Ovary (tissue), 9 donors: ENCODE data around the gene ITPK1. TPM values are rescaled to one million over a fixed set of nuclear protein-coding genes. Genes with fewer than 3 reads are reported as not detected.

ENCODE experiments used
- DNase-seq, 5 donors: peaks; one replicate each; pipeline ENCODE4 v3.0.0-alpha.2; 2019 to 2020
- H3K27ac ChIP-seq, 2 donors: fragments of 200-600 bp; one replicate each; pipeline versions ENCODE4 v1.5.1 to v1.8.0; 2019 to 2022
- H3K27me3 ChIP-seq: fragments of 200-600 bp; one replicate; pipeline ENCODE4 v1.8.0; 2022
- H3K36me3 ChIP-seq: fragments of 200-600 bp; sonication (generic); one replicate; pipeline ENCODE4 v1.5.1; 2019
- H3K4me1 ChIP-seq: one replicate; pipeline ENCODE4 v1.8.1; 2013; ENCODE audit warnings: mild to moderate bottlenecking, moderate library complexity; ENCODE audit not compliant: insufficient read depth
- H3K4me3 ChIP-seq: fragments of 200-600 bp; sonication (generic); one replicate; pipeline ENCODE4 v1.5.1; 2017
- H3K9me3 ChIP-seq, 2 donors: fragments of 200-600 bp in 1 of 2; sonication (generic) in 1 of 2; one replicate each; pipeline versions ENCODE4 v1.5.1 to v1.8.1; 2013 to 2019; ENCODE audit warnings: mild to moderate bottlenecking in 1 of 2, moderate library complexity in 1 of 2
- EP300 ChIP-seq: sonication (generic); formaldehyde crosslinking; IDR thresholded peaks from one replicate; pipeline ENCODE4 v1.6.1; 2017; ENCODE audit warnings: antibody characterized with exemption
- POLR2A ChIP-seq: fragments of 450-650 bp; IDR thresholded peaks from one replicate; pipeline ENCODE4 v1.6.1; 2017; ENCODE audit warnings: antibody characterized with exemption, mild to moderate bottlenecking, moderate library complexity
- WGBS, 3 donors: extraction: QIAGEN DNeasy Blood & Tissue Kit in 1 of 3; methylation state at CpG; one replicate each; pipeline versions ENCODE4 v1.1.5 to v1.1.7; 2013 to 2017; 5-methylcytosine and 5-hydroxymethylcytosine counted together
- intact Hi-C, 4 donors: fragments of 100-400 bp; cut with DNase I; formaldehyde crosslinking; loops; one replicate each; pipeline versions ENCODE4 v1.11.0 to v1.15.1; 2022 to 2023
- polyA plus RNA-seq, 2 donors: library from polyadenylated mRNA; stranded (reverse); fragments of 200-250 nt in 1 of 2; fragments of 350-450 nt in 1 of 2; fragmentation: Illumina TruSeq in 1 of 2; extraction: RNeasy Lipid Tissue Mini Kit (QIAGEN cat#74804) in 1 of 2; gene quantifications; one replicate each; pipeline ENCODE4 v1.2.3, GENCODE V29; 2013 to 2014
- total RNA-seq, 7 donors: library from RNA; depleted of rRNA in 2 of 7; stranded (reverse); fragments of >200 nt in 2 of 7; fragmentation: NEBNext Ultra II Directional in 3 of 7; extraction: Animal tissue kit (Norgen Biotek cat#: 25700) in 3 of 7; gene quantifications; one replicate each; pipeline versions ENCODE4 v1.1.0 to v1.2.4, GENCODE V29; 2016 to 2023
- TF ChIP-seq, protein P1 (sequence below), 3 donors: fragments of 450-650 bp in 2 of 3; fragments of 200-600 bp in 1 of 3; IDR thresholded peaks; one replicate each; pipeline versions ENCODE4 v1.5.1 to v1.8.0; 2016 to 2022; ENCODE audit warnings: antibody characterized with exemption in 3 of 3, mild to moderate bottlenecking in 1 of 3
- donor health status: DM: no; HTN: no; CAD: no; lungs with moderate emphysema.
- donor health status: DM: no; HTN: no; CAD: no.
- donor health status: Bipolar disorder and iron deficiency.
- donor health status: DM: yes; HTN: yes; CAD: no.
- donor health status: DM: no; HTN: no; CAD: no.
- donor health status: DM: yes; HTN: yes; CAD: no.

Gene ITPK1
- total and polyA plus RNA-seq, 9 donors = 23.6 to 57.8 (median 49.3) TPM

DNA sequence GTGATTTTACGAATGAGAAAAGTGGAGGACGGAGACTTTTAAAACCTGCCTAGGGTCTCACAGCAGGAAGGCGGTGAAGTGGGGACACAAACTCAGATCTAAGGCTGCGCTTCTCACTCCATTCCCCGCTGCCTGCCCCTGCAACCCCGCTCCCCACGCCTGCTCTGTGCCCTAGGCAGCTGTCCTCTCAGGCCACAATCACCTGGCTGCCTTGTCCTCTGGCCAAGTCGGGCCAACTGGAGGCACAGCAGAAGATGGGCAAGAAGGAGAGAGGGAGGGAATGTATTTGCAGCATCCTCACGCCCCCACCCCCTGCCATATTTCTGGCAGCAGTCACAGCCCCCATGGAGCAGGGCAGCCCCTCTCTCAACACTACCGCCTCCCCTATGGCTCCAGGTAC lies 97.8 kb downstream of the ITPK1 start:
- no peak overlapping the region for H3K4me3 ChIP-seq
- intact Hi-C loops = no loop called here
- no peaks in the 10 kb centered on the region for H3K36me3 ChIP-seq
- peaks cover 18% of the 10 kb centered on the region for H3K4me1 ChIP-seq
- H3K27me3 ChIP-seq = no peaks in the 10 kb centered on the region
- no peaks in the 10 kb centered on the region for H3K9me3 ChIP-seq
- WGBS, 3 donors = 92 to 94% (median 93%) methylated on average over 10 of the region's 10 CpGs
- DNase-seq = no peak
- no peak overlapping the region for H3K27ac ChIP-seq
- TF ChIP-seq POLR2A = no peak
- TF ChIP-seq, protein P1, sequence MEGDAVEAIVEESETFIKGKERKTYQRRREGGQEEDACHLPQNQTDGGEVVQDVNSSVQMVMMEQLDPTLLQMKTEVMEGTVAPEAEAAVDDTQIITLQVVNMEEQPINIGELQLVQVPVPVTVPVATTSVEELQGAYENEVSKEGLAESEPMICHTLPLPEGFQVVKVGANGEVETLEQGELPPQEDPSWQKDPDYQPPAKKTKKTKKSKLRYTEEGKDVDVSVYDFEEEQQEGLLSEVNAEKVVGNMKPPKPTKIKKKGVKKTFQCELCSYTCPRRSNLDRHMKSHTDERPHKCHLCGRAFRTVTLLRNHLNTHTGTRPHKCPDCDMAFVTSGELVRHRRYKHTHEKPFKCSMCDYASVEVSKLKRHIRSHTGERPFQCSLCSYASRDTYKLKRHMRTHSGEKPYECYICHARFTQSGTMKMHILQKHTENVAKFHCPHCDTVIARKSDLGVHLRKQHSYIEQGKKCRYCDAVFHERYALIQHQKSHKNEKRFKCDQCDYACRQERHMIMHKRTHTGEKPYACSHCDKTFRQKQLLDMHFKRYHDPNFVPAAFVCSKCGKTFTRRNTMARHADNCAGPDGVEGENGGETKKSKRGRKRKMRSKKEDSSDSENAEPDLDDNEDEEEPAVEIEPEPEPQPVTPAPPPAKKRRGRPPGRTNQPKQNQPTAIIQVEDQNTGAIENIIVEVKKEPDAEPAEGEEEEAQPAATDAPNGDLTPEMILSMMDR (IDR thresholded peaks at IDR 0.05) = no peak
- TF ChIP-seq EP300 = no peak

DNA sequence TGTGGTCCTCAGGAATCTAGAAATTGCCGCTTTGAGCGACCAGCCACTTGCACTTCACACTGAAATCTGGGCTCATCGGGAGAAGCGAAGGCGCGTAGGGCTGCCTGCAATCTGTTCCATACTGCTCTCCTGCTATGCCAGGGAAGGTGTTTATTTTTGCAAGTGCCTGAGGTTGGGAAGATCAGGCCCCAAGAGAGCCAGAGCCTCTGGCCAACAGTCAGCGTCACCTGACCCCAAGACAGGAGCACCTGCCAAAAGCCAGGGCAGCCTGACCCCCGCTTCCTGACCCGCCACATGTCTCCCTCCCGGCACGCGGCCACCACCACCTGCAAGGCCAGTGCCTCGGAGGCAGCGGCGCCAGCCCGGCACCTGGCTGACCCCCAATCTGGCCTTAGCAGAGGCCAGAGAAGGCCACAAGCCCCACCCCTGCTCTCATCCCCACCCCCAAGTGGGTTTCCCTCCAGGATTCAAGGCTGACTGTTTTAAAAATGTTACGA lies 98.4 kb downstream of the ITPK1 start:
- Histone ChIP-seq H3K4me1 (peaks cover 20% of the 10 kb centered on the region), H3K27ac (no peak overlapping the region), H3K9me3 (no peaks in the 10 kb centered on the region), H3K36me3 (no peaks in the 10 kb centered on the region), H3K4me3 (no peak overlapping the region), H3K27me3 (no peaks in the 10 kb centered on the region)
- WGBS, 3 donors = 80 to 92% (median 81%) methylated on average over 17 of the region's 17 CpGs
- TF ChIP-seq, protein P1 (IDR thresholded peaks at IDR 0.05) = no peak
- TF ChIP-seq POLR2A (no peak), EP300 (no peak)
- peak in 1 of 5 donors; percentile 64 for DNase-seq
- intact Hi-C loops = no loop called here

DNA sequence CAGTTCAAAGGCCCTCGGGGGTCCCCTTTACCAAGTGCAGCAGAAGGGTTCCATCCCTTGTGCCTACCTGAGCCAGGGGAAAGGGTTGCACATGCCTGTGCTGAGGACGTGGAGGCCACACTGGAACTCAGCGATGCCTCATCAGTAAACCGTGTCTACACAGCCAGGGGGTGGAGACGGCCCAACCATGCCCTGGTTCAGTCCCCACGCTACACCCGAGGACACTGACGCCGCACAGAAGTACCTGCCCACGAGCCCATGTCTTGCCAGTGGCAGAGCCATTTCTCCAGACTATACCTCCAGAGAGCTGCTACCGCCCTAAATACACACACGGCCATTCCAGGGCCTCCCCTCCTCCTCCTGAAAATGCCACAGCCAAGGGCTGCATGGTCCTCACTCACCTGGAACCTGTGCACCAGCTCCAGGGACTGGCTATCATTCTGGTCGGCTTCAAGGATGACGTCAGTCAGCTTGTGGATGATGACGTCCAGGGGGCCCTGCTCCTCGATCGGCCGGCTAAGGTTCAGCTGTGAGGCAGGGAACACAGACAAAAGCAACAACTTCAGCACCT lies 99.4 kb downstream of the ITPK1 start:
- Histone ChIP-seq H3K27me3 (no peaks in the 10 kb centered on the region), H3K4me3 (no peak overlapping the region), H3K9me3 (no peaks in the 10 kb centered on the region), H3K27ac (no peak overlapping the region), H3K36me3 (no peaks in the 10 kb centered on the region), H3K4me1 (peaks cover 20% of the 10 kb centered on the region)
- DNase-seq = no peak
- 94 to 96% (median 95%) methylated on average over 16 to 18 of the region's 18 CpGs for WGBS, 3 donors
- TF ChIP-seq EP300 (no peak), POLR2A (no peak)
- TF ChIP-seq, protein P1 (IDR thresholded peaks at IDR 0.05) = no peak
- intact Hi-C loops = no loop called here

DNA sequence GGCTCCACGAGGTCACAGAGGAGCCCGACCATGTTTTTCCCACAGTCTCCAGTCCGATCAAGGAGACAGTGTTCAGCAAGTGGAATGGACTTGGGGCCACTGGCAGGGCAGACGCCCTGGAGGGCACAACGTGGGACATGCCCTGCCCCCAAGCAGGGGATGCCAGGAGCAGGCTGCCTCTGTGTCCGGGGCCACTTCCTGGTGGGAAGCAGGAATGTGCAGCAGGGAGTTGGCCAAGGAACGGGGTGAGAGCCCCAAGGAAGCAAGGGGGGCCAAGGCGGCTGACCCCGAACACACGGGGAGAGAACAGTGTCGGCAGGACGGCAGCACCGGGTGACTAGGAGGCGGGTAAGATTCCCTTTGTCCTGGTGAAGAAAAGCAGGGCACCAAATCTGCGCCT lies 100.2 kb downstream of the ITPK1 start:
- Histone ChIP-seq H3K4me1 (peaks cover 20% of the 10 kb centered on the region), H3K9me3 (no peaks in the 10 kb centered on the region), H3K4me3 (no peak overlapping the region), H3K36me3 (no peaks in the 10 kb centered on the region), H3K27me3 (no peaks in the 10 kb centered on the region), H3K27ac (no peak overlapping the region)
- DNase-seq = no peak
- WGBS, 3 donors = 86 to 94% (median 86%) methylated on average over 15 of the region's 15 CpGs
- intact Hi-C loops = no loop called here
- TF ChIP-seq POLR2A = no peak
- no peak for TF ChIP-seq EP300
- TF ChIP-seq, protein P1 (IDR thresholded peaks at IDR 0.05) = no peak
